Adrenal gland (tissue), 12 donors: Measurements from ENCODE around the gene PLPP7. TPM values are rescaled to one million over a fixed set of nuclear protein-coding genes. Genes with fewer than 3 reads are reported as not detected.

Experiments
- DNase-seq, 7 donors: peaks; one replicate each; pipeline ENCODE4 v3.0.0-alpha.2; 2019 to 2020
- H3K27ac ChIP-seq, 5 donors: fragments of 200-600 bp; sonication (generic) in 4 of 5; 1 replicate in 3 of 5; 2 replicates in 2 of 5; pipeline versions ENCODE4 v1.5.1 to v1.8.0; 2016 to 2020; ENCODE audit warnings: mild to moderate bottlenecking in 1 of 5
- H3K27me3 ChIP-seq: fragments of 200-600 bp; 2 replicates; pipeline ENCODE4 v1.8.0; 2021
- H3K36me3 ChIP-seq, 2 donors: fragments of 200-600 bp; replicated peaks in 1 of 2; 1 replicate in 1 of 2; 2 replicates in 1 of 2; pipeline versions ENCODE4 v1.5.1 to v1.8.0; 2018 to 2022
- H3K4me1 ChIP-seq, 2 donors: fragments of 200-600 bp; replicated peaks in 1 of 2; 1 replicate in 1 of 2; 2 replicates in 1 of 2; pipeline versions ENCODE4 v1.5.1 to v1.8.0; 2018 to 2021
- H3K4me3 ChIP-seq, 4 donors: fragments of 200-600 bp; sonication (generic) in 3 of 4; one replicate each; pipeline ENCODE4 v1.5.1; 2016 to 2018
- H3K9me3 ChIP-seq, 3 donors: fragments of 200-600 bp; sonication (generic) in 1 of 3; replicated peaks in 1 of 3; 1 replicate in 2 of 3; 2 replicates in 1 of 3; pipeline versions ENCODE4 v1.5.1 to v1.8.0; 2016 to 2021
- POLR2A ChIP-seq, 2 donors: fragments of 450-650 bp; IDR thresholded peaks; one replicate each; pipeline ENCODE4 v1.6.1; 2017; ENCODE audit warnings: antibody characterized with exemption in 2 of 2, mild to moderate bottlenecking in 2 of 2, moderate library complexity in 1 of 2
- WGBS, 4 donors: extraction: QIAGEN DNeasy Blood & Tissue Kit in 2 of 4; methylation state at CpG; one replicate each; pipeline versions ENCODE4 v1.1.5 to v1.1.7; 2013 to 2017; 5-methylcytosine and 5-hydroxymethylcytosine counted together
- intact Hi-C, 2 donors: fragments of 100-400 bp; cut with DNase I; formaldehyde crosslinking; loops; one replicate each; pipeline versions ENCODE4 v1.14.1 to v1.15.0; 2022 to 2023
- polyA plus RNA-seq, 3 donors: library from polyadenylated mRNA; stranded (reverse); fragments of 200-250 nt in 2 of 3; fragments of 350-450 nt in 1 of 3; fragmentation: Illumina TruSeq in 1 of 3; extraction: RNeasy Lipid Tissue Mini Kit (QIAGEN cat#74804) in 1 of 3; gene quantifications; one replicate each; pipeline ENCODE4 v1.2.3, GENCODE V29; 2013 to 2014
- total RNA-seq, 9 donors: library from RNA; depleted of rRNA in 4 of 9; stranded (reverse); fragments of >200 nt in 4 of 9; fragments of 120-200 nt in 1 of 9; fragmentation: NEBNext Ultra II Directional in 1 of 9; extraction: Animal tissue kit (Norgen Biotek cat#: 25700) in 1 of 9; gene quantifications; one replicate each; pipeline versions ENCODE4 v1.1.0 to v1.2.4, GENCODE V29; 2013 to 2023
- TF ChIP-seq, protein P1 (sequence below), 6 experiments: fragments of 450-650 bp in 4 of 6; fragments of 200-600 bp in 2 of 6; sonication (generic) in 1 of 6; IDR thresholded peaks; 1 replicate in 5 of 6; 2 replicates in 1 of 6; pipeline versions ENCODE4 v1.5.1 to v1.8.0; 2016 to 2021; ENCODE audit warnings: antibody characterized with exemption in 6 of 6, mild to moderate bottlenecking in 2 of 6, moderate library complexity in 1 of 6
- donor health status: healthy with polysubstance abuse.
- donor health status: Bipolar disorder and iron deficiency.
- donor health status: DM: yes; HTN: yes; CAD: no.
- donor health status: DM: no; HTN: no; CAD: no.
- donor health status: DM: no; HTN: no; CAD: no.
- donor health status: DM: yes; HTN: yes; CAD: no.

The PLPP7 gene
- total and polyA plus RNA-seq, 12 donors: 4.8 to 31.4 (median 16.5) TPM

GRCh38 chr9:131276094-131276888 is 13.2 kb upstream of the PLPP7 start, which contains the start of gene FAM78A:
TSS of gene FAM78A (minus strand) at chr9:131276510. CDS start at chr9:131276179, 331 bp downstream.
- H3K9me3 ChIP-seq: no peaks in the 10 kb centered on the region
- TF ChIP-seq POLR2A (IDR thresholded peaks at IDR 0.05): no peak
- TF ChIP-seq, protein P1, sequence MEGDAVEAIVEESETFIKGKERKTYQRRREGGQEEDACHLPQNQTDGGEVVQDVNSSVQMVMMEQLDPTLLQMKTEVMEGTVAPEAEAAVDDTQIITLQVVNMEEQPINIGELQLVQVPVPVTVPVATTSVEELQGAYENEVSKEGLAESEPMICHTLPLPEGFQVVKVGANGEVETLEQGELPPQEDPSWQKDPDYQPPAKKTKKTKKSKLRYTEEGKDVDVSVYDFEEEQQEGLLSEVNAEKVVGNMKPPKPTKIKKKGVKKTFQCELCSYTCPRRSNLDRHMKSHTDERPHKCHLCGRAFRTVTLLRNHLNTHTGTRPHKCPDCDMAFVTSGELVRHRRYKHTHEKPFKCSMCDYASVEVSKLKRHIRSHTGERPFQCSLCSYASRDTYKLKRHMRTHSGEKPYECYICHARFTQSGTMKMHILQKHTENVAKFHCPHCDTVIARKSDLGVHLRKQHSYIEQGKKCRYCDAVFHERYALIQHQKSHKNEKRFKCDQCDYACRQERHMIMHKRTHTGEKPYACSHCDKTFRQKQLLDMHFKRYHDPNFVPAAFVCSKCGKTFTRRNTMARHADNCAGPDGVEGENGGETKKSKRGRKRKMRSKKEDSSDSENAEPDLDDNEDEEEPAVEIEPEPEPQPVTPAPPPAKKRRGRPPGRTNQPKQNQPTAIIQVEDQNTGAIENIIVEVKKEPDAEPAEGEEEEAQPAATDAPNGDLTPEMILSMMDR (IDR thresholded peaks at IDR 0.05): no peak
- peak in 4 of 7 donors; percentile 52 to 67 (median 56) for DNase-seq
- peaks cover 0 to 4% of the 10 kb centered on the region in 2 donors for H3K4me1 ChIP-seq
- 8 to 45% (median 12%) methylated on average over 8 to 76 of the region's 76 CpGs for WGBS, 4 donors
- H3K4me3 ChIP-seq: peak within 1 kb of the TSS in 2 of 4 donors; percentile 15 to 69
- H3K27ac ChIP-seq: peak within 1 kb of the TSS in 4 of 5 donors; percentile 15 to 80 (median 60)
- intact Hi-C loops: no loop called here
- no peaks in the 10 kb centered on the region for H3K36me3 ChIP-seq
- H3K27me3 ChIP-seq: no peaks in the 10 kb centered on the region

GRCh38 chr9:131276891-131277286 is 12.6 kb upstream of the PLPP7 start:
- Histone ChIP-seq H3K4me3 (peak overlapping the region in 2 of 4 donors; percentile 13 to 69), H3K27ac (peak overlapping the region in 3 of 5 donors; percentile 39 to 77 (median 62)), H3K4me1 (no peaks in the 10 kb centered on the region), H3K9me3 (no peaks in the 10 kb centered on the region), H3K36me3 (no peaks in the 10 kb centered on the region), H3K27me3 (no peaks in the 10 kb centered on the region)
- no peak for DNase-seq
- intact Hi-C loops: no loop called here
- 0 to 3% (median 1%) methylated on average over 2 to 60 of the region's 60 CpGs; no CpG with 5 or more reads in 1 of the 4 donors for WGBS, 4 donors
- TF ChIP-seq, protein P1 (IDR thresholded peaks at IDR 0.05): no peak
- no peak for TF ChIP-seq POLR2A (IDR thresholded peaks at IDR 0.05)

DNA sequence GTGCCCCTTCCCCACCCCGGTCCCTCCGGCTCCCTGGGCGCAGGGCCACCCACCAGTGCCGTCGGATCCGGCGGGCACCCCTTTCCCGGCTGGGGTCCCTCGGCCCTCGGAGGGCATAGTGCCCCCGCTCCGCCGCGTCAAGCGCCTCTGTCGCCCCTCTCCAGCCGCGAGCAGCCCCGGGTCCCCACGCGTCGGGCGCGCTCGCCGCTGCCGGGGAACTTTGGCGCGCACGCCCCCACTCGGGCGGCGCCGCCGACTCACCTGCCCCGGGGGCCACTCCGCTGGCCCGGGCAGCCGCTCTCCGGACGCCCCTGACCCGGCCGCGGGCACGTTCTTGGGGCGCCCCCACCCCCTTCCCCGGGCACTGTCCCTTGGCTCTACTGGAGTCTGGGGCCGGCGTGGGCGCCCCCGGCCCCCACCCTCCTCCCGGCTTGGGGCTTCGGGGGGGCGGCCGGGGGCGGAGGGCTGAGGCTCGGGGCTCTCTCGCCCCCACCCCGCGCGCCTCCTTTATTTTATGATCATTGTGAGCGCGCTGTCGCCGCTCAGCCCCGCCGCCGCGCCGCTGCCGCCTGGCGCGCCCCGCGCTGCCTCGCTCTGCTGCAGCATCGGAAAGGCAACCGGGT is 12.1 kb upstream of the PLPP7 start:
- WGBS, 4 donors: 0 to 2% (median 1%) methylated on average over 18 to 78 of the region's 78 CpGs; no CpG with 5 or more reads in 1 of the 4 donors
- H3K4me1 ChIP-seq: no peaks in the 10 kb centered on the region
- peak overlapping the region in 3 of 5 donors; percentile 39 to 77 (median 62) for H3K27ac ChIP-seq
- intact Hi-C loops: no loop called here
- TF ChIP-seq, protein P1 (IDR thresholded peaks at IDR 0.05): no peak
- no peak for TF ChIP-seq POLR2A (IDR thresholded peaks at IDR 0.05)
- H3K27me3 ChIP-seq: no peaks in the 10 kb centered on the region
- DNase-seq: no peak
- peak overlapping the region in 2 of 4 donors; percentile 13 to 69 for H3K4me3 ChIP-seq
- H3K36me3 ChIP-seq: no peaks in the 10 kb centered on the region
- no peaks in the 10 kb centered on the region for H3K9me3 ChIP-seq
